ENCODE measurements around the gene C5orf15. TPM values are rescaled to one million over a fixed set of nuclear protein-coding genes. Genes with fewer than 3 reads are reported as not detected.

The C5orf15 gene
- total and polyA plus RNA-seq, 8 donors = 2.9 to 77.8 (median 22.3) TPM

GRCh38 chr5:133985540-133986180 lies 17.2 kb upstream of the C5orf15 start:
- Histone ChIP-seq H3K4me1 (peaks cover 5 to 12% (median 9%) of the 10 kb centered on the region in 4 donors), H3K4me3 (no peak overlapping the region), H3K27ac (no peak overlapping the region), H3K36me3 (peaks cover 73 to 100% (median 100%) of the 10 kb centered on the region in 4 donors), H3K9me3 (no peaks in the 10 kb centered on the region), H3K27me3 (no peaks in the 10 kb centered on the region)
- DNase-seq = no peak
- 82 to 90% (median 86%) methylated on average over 3 of the region's 3 CpGs for WGBS, 5 donors
- TF ChIP-seq POLR2A (IDR thresholded peaks at IDR 0.05) (no peak), CTCF (IDR thresholded peaks at IDR 0.05) (no peak), POLR2AphosphoS5 (IDR thresholded peaks at IDR 0.05) (no peak), EP300 (IDR thresholded peaks at IDR 0.05) (no peak)
- intact Hi-C loops (cut with DNase I; ENCODE audit: low total_unique reads) = no loop called here

- Histone ChIP-seq H3K4me1 (peaks cover 0 to 21% (median 9%) of the 10 kb centered on the region in 4 donors), H3K27ac (no peak overlapping the region), H3K9me3 (no peaks in the 10 kb centered on the region), H3K27me3 (no peaks in the 10 kb centered on the region), H3K4me3 (no peak overlapping the region), H3K36me3 (peaks cover 64 to 100% (median 98%) of the 10 kb centered on the region in 4 donors)
- TF ChIP-seq EP300 (IDR thresholded peaks at IDR 0.05) = no peak
- TF ChIP-seq CTCF (IDR thresholded peaks at IDR 0.05) = no peak
- 89 to 94% (median 90%) methylated on average over 5 of the region's 5 CpGs for WGBS, 5 donors
- intact Hi-C loops (cut with DNase I; ENCODE audit: low total_unique reads) = no loop called here
- no peak for DNase-seq
Measured at GRCh38 chr5:133983674-133984073, 15.2 kb upstream of the C5orf15 start.

- TF ChIP-seq EP300 (IDR thresholded peaks at IDR 0.05) = no peak
- H3K27ac ChIP-seq = no peak overlapping the region
- H3K36me3 ChIP-seq = peaks cover 57 to 99% (median 97%) of the 10 kb centered on the region in 4 donors
- H3K4me1 ChIP-seq = peaks cover 0 to 30% (median 14%) of the 10 kb centered on the region in 4 donors
- no peaks in the 10 kb centered on the region for H3K9me3 ChIP-seq
- no peak overlapping the region for H3K4me3 ChIP-seq
- intact Hi-C loops (cut with DNase I; ENCODE audit: low total_unique reads) = no loop called here
- no peak for DNase-seq
- no peaks in the 10 kb centered on the region for H3K27me3 ChIP-seq
- 32 to 85% (median 56%) methylated on average over 1 of the region's 1 CpG for WGBS, 5 donors
Measured at GRCh38 chr5:133981714-133982113, 13.3 kb upstream of the C5orf15 start.

GRCh38 chr5:133980652-133981051 lies 12.2 kb upstream of the C5orf15 start:
- no peaks in the 10 kb centered on the region for H3K27me3 ChIP-seq
- no peak overlapping the region for H3K27ac ChIP-seq
- intact Hi-C loops (cut with DNase I; ENCODE audit: low total_unique reads) = no loop called here
- no peak for DNase-seq
- peaks cover 0 to 27% (median 11%) of the 10 kb centered on the region in 4 donors for H3K4me1 ChIP-seq
- no peak for TF ChIP-seq POLR2A (IDR thresholded peaks at IDR 0.05)
- TF ChIP-seq POLR2AphosphoS5 (IDR thresholded peaks at IDR 0.05) = no peak
- no peak for TF ChIP-seq EP300 (IDR thresholded peaks at IDR 0.05)
- no peak for TF ChIP-seq CTCF (IDR thresholded peaks at IDR 0.05)
- peaks cover 61 to 99% (median 97%) of the 10 kb centered on the region in 4 donors for H3K36me3 ChIP-seq
- no peaks in the 10 kb centered on the region for H3K9me3 ChIP-seq
- WGBS, 5 donors = 74 to 89% (median 83%) methylated on average over 7 of the region's 7 CpGs
- no peak overlapping the region for H3K4me3 ChIP-seq

GRCh38 chr5:133978943-133979342 lies 10.5 kb upstream of the C5orf15 start:
- H3K4me3 ChIP-seq = no peak overlapping the region
- peaks cover 0 to 23% (median 11%) of the 10 kb centered on the region in 4 donors for H3K4me1 ChIP-seq
- TF ChIP-seq EP300 (IDR thresholded peaks at IDR 0.05) (no peak), POLR2AphosphoS5 (IDR thresholded peaks at IDR 0.05) (no peak), POLR2A (IDR thresholded peaks at IDR 0.05) (no peak), CTCF (IDR thresholded peaks at IDR 0.05) (no peak)
- H3K36me3 ChIP-seq = peaks cover 68 to 99% (median 97%) of the 10 kb centered on the region in 4 donors
- 70 to 90% (median 76%) methylated on average over 3 of the region's 3 CpGs for WGBS, 5 donors
- H3K27me3 ChIP-seq = no peaks in the 10 kb centered on the region
- DNase-seq = no peak
- no peak overlapping the region for H3K27ac ChIP-seq
- H3K9me3 ChIP-seq = no peaks in the 10 kb centered on the region
- intact Hi-C loops (cut with DNase I; ENCODE audit: low total_unique reads) = no loop called here

Data from stomach (tissue), 9 donors.